ENCODE results near the gene PCDHA13. TPM values are rescaled to one million over a fixed set of nuclear protein-coding genes. Genes with fewer than 3 reads are reported as not detected.
"Not testable (repeated sequence)": the region's sequence is repeated elsewhere in the genome, so short reads cannot be mapped to it uniquely, and the experiment has no call there.

PCDHA13 gene
- total RNA-seq, 4 donors from 2014 or later: 0.27 to 3.3 TPM; not detected in 2

DNA sequence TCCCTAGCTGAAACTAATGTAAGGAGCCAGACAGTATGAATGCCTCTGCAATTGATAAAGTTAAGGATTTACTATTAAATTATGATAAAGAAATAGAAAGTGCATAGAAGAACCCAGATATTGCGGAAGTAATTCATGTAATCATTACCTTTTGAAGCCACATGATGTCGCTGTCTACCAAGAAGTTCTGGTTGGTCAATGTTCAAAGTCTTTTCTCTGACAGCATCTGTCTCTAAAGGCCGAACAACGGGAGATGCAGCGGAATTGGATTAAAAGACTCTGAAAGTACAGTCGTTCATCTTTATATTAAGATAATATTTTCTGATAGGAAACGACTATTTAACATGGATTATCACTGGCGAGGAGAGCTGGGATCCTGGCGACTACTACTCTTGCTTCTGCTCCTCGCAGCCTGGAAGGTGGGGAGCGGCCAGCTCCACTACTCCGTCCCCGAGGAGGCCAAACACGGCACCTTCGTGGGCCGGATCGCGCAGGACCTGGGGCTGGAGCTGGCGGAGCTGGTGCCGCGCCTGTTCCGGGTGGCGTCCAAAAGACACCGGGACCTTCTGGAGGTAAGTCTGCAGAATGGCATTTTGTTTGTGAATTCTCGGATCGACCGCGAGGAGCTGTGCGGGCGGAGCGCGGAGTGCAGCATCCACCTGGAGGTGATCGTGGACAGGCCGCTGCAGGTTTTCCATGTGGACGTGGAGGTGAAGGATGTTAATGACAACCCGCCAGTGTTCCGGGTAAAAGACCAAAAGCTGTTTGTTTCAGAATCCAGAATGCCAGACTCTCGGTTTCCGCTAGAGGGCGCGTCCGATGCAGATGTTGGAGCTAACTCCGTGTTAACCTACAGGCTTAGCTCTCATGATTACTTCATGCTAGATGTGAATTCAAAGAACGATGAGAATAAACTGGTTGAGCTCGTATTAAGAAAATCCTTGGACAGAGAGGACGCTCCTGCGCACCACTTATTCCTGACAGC, 40.7 kb upstream of the PCDHA13 start, which contains the start of gene PCDHA8:
Gene PCDHA8, plus strand, starts transcription at position 210 of the 985 bp plus-strand sequence. Its CDS starts 135 bp downstream, at position 345.
- no peaks in the 10 kb centered on the region for H3K36me3 ChIP-seq
- H3K4me3 ChIP-seq: no peak within 1 kb of the TSS
- no peak for DNase-seq
- no peak for TF ChIP-seq POLR2A (IDR thresholded peaks at IDR 0.05)
- TF ChIP-seq, protein P1, sequence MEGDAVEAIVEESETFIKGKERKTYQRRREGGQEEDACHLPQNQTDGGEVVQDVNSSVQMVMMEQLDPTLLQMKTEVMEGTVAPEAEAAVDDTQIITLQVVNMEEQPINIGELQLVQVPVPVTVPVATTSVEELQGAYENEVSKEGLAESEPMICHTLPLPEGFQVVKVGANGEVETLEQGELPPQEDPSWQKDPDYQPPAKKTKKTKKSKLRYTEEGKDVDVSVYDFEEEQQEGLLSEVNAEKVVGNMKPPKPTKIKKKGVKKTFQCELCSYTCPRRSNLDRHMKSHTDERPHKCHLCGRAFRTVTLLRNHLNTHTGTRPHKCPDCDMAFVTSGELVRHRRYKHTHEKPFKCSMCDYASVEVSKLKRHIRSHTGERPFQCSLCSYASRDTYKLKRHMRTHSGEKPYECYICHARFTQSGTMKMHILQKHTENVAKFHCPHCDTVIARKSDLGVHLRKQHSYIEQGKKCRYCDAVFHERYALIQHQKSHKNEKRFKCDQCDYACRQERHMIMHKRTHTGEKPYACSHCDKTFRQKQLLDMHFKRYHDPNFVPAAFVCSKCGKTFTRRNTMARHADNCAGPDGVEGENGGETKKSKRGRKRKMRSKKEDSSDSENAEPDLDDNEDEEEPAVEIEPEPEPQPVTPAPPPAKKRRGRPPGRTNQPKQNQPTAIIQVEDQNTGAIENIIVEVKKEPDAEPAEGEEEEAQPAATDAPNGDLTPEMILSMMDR (IDR thresholded peaks at IDR 0.05): no peak
- H3K9me3 ChIP-seq: peaks cover 0 to 16% (median 3%) of the 10 kb centered on the region in 4 donors
- H3K27ac ChIP-seq: no peak within 1 kb of the TSS
- H3K27me3 ChIP-seq: no peaks in the 10 kb centered on the region
- no peaks in the 10 kb centered on the region for H3K4me1 ChIP-seq

DNA sequence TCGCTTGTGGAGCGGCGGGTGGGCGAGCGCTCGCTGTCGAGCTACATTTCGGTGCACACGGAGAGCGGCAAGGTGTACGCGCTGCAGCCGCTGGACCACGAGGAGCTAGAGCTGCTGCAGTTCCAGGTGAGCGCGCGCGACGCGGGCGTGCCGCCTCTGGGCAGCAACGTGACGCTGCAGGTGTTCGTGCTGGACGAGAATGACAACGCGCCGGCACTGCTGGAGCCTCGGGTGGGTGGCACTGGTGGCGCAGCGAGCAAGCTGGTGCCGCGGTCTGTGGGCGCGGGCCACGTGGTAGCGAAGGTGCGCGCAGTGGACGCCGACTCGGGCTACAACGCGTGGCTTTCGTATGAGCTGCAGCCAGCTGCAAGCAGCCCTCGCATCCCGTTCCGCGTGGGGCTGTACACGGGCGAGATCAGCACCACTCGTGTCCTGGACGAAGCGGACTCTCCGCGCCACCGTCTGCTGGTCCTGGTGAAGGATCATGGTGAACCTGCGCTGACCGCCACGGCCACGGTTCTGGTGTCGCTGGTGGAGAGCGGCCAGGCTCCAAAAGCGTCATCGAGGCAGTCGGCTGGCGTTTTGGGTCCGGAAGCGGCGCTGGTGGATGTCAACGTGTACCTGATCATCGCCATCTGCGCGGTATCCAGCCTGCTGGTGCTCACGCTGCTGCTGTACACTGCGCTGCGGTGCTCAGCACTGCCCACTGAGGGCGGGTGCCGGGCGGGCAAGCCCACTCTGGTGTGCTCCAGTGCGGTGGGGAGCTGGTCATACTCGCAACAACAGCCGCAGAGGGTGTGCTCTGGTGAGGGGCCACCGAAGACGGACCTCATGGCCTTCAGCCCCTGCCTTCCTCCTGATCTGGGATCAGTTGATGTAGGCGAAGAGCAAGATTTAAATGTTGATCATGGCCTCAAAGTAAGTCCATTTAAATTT, 38.9 kb upstream of the PCDHA13 start:
- Histone ChIP-seq H3K4me1 (no peaks in the 10 kb centered on the region), H3K9me3 (peaks cover 0 to 13% (median 3%) of the 10 kb centered on the region in 4 donors), H3K36me3 (no peaks in the 10 kb centered on the region), H3K27ac (no peak overlapping the region), H3K27me3 (no peaks in the 10 kb centered on the region), H3K4me3 (no peak overlapping the region)
- TF ChIP-seq, protein P1 (IDR thresholded peaks at IDR 0.05): no peak
- no peak for TF ChIP-seq POLR2A (IDR thresholded peaks at IDR 0.05)
- DNase-seq: no peak

DNA sequence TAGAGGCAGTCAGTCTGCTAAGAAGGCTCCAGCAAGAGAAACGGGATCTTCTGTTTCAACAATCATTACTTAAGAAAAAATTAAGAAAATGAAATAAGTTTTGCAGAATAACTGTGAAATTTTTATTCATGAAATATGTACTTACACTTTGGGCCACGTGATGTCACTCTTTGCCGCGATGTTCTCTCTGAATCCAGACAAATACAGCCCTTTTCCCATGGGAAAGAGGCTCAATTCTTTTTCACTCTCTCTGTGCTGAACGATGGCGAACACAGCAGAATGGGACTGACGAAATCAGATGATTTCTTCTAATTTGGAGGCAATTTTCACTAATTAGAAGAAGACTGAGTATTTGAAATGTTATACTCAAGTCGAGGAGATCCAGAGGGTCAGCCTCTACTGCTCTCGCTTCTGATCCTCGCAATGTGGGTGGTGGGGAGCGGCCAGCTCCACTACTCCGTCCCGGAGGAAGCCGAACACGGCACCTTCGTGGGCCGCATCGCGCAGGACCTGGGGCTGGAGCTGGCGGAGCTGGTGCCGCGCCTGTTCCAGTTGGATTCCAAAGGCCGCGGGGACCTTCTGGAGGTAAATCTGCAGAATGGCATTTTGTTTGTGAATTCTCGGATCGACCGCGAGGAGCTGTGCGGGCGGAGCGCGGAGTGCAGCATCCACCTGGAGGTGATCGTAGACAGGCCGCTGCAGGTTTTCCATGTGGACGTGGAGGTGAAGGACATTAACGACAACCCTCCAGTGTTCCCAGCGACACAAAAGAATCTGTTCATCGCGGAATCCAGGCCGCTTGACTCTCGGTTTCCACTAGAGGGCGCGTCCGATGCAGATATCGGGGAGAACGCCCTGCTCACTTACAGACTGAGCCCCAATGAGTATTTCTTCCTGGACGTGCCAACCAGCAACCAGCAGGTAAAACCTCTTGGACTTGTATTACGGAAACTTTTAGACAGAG, 33.5 kb upstream of the PCDHA13 start, which contains the start of gene PCDHA9:
Gene PCDHA9, plus strand, starts transcription at position 244 of the 964 bp plus-strand sequence. Its CDS starts 114 bp downstream, at position 358.
- not testable (repeated sequence) for H3K4me3 ChIP-seq, DNase-seq, H3K4me1 ChIP-seq, H3K27ac ChIP-seq, H3K27me3 ChIP-seq, H3K36me3 ChIP-seq
- H3K9me3 ChIP-seq: peaks cover 0 to 12% (median 4%) of the 10 kb centered on the region in 4 donors

DNA sequence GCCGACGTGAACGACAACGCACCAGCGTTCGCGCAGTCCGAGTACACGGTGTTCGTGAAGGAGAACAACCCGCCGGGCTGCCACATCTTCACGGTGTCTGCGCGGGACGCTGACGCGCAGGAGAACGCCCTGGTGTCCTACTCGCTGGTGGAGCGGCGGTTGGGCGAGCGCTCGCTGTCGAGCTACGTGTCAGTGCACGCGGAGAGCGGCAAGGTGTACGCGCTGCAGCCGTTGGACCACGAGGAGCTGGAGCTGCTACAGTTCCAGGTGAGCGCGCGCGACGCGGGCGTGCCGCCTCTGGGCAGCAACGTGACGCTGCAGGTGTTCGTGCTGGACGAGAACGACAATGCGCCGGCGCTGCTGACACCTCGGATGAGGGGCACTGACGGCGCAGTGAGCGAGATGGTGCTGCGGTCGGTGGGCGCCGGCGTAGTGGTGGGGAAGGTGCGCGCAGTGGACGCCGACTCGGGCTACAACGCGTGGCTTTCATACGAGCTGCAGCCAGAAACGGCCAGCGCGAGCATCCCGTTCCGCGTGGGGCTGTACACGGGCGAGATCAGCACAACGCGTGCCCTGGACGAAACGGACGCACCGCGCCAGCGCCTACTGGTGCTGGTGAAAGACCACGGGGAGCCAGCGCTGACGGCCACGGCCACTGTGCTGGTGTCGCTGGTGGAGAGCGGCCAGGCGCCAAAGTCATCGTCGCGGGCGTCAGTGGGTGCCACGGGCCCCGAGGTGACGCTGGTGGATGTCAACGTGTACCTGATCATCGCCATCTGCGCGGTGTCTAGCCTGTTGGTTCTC, 31.9 kb upstream of the PCDHA13 start:
- H3K9me3 ChIP-seq: peaks cover 0 to 12% (median 4%) of the 10 kb centered on the region in 4 donors
- not testable (repeated sequence) for DNase-seq, H3K27ac ChIP-seq, H3K36me3 ChIP-seq, H3K4me1 ChIP-seq, H3K4me3 ChIP-seq, H3K27me3 ChIP-seq

DNA sequence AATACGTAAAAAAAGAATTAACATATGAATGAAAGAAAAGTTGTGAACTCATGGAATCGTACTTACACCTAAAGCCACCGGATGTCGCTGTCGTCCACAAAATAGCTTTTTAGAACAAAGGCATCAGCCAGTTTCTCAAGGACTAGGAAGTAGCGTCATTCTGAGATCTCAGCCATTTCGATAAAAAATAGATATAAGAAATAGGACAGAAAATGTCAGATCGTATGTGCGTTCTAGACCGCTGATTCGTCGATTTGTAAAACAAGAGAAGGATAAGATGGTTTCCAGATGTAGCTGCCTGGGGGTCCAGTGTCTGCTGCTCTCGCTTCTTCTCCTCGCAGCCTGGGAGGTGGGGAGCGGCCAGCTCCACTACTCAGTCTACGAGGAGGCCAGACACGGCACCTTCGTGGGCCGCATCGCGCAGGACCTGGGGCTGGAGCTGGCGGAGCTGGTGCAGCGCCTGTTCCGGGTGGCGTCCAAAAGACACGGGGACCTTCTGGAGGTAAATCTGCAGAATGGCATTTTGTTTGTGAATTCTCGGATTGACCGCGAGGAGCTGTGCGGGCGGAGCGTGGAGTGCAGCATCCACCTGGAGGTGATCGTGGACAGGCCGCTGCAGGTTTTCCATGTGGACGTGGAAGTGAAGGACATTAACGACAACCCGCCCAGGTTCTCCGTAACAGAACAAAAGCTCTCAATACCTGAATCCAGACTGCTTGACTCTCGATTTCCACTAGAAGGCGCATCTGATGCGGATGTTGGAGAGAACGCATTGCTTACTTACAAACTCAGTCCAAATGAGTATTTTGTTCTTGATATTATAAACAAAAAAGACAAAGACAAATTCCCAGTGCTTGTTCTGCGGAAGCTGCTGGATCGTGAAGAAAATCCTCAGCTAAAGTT, 25.9 kb upstream of the PCDHA13 start, which contains the start of gene PCDHA10:
Gene PCDHA10, plus strand, starts transcription at position 126 of the 903 bp plus-strand sequence. Its CDS starts 152 bp downstream, at position 278.
- Histone ChIP-seq H3K27me3 (no peaks in the 10 kb centered on the region), H3K4me1 (no peaks in the 10 kb centered on the region), H3K4me3 (peak within 1 kb of the TSS in 2 of 4 donors; percentile 9 to 15), H3K9me3 (peaks cover 0 to 26% (median 3%) of the 10 kb centered on the region in 4 donors), H3K27ac (peak within 1 kb of the TSS in 1 of 4 donors; percentile 8), H3K36me3 (no peaks in the 10 kb centered on the region)
- DNase-seq: no peak
- no peak for TF ChIP-seq POLR2A (IDR thresholded peaks at IDR 0.05)
- TF ChIP-seq, protein P1 (IDR thresholded peaks at IDR 0.05): peak in 1 of 6 experiments; percentile 14
